ENCODE data around the gene CRYBA4.

DNA sequence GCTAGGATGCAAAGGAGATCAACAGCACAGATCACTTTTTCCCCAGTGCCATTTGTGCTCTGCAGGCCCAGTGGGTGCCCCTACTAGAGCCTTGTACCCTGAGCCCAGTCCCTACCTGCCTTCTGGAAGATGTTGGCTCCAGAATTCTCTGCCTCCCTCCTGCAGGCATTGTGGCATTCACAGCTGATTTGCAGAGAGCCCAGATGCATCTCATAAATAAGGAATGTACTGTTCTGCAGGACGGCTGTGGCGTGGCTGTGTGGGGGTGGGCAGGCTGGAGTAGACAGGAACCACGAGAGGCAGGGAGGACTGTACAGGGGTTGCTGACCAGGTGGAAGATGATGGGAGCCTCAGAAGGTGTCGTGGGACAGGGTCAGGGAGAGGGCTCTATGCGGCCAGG is 24.4 kb downstream of the CRYBA4 start:
- TF ChIP-seq SUZ12 (IDR thresholded peaks at IDR 0.05) (no peak), SP1 (IDR thresholded peaks at IDR 0.05) (no peak), ELF4 (IDR thresholded peaks at IDR 0.05) (no peak), L3MBTL2 (conservative IDR thresholded peaks at IDR 0.05) (no peak), FOXM1 (IDR thresholded peaks at IDR 0.05; ENCODE audit: borderline replicate concordance) (no peak), FOXK2 (IDR thresholded peaks at IDR 0.05) (no peak), BHLHE40 (IDR thresholded peaks at IDR 0.05; ENCODE audit: borderline replicate concordance) (no peak), HDGF (IDR thresholded peaks at IDR 0.05; ENCODE audit: borderline replicate concordance) (no peak), FOXA1 (IDR thresholded peaks at IDR 0.05) (no peak), TARDBP (IDR thresholded peaks at IDR 0.05) (no peak), ZNF384 (IDR thresholded peaks at IDR 0.05) (no peak), ARNT (IDR thresholded peaks at IDR 0.05) (no peak)
